HFFc6 (cell line): Measurements from ENCODE around the gene KLHL30. TPM values are rescaled to one million over a fixed set of nuclear protein-coding genes. Genes with fewer than 3 reads are reported as not detected.

Source experiments
- DNase-seq: peaks from one replicate; pipeline ENCODE4 v3.0.0-alpha.2; 2018
- H3K27ac Mint-ChIP-seq: 2 replicates; pipeline ENCODE4 v1.8.0; 2020; ENCODE audit warnings: mild to moderate bottlenecking, mixed read lengths
- H3K27me3 Mint-ChIP-seq: 2 replicates; pipeline ENCODE4 v1.8.0; 2021; ENCODE audit warnings: mild to moderate bottlenecking, moderate library complexity, mixed read lengths; ENCODE audit not compliant: insufficient read depth
- H3K36me3 Mint-ChIP-seq: 2 replicates; pipeline ENCODE4 v1.8.0; 2021; ENCODE audit warnings: low read depth, mixed read lengths
- H3K4me1 Mint-ChIP-seq: 2 replicates; pipeline ENCODE4 v1.8.0; 2020; ENCODE audit warnings: low read depth, mixed read lengths
- H3K4me3 Mint-ChIP-seq: 2 replicates; pipeline ENCODE4 v1.8.0; 2020; ENCODE audit warnings: mild to moderate bottlenecking, moderate library complexity, mixed read lengths
- H3K9me3 Mint-ChIP-seq: 2 replicates; pipeline ENCODE4 v1.8.0; 2020; ENCODE audit warnings: mild to moderate bottlenecking, mixed read lengths
- total RNA-seq, 6 experiments: library from RNA; stranded (reverse); fragmentation: NEBNext Ultra II Directional; extraction: Animal tissue kit (Norgen Biotek cat#: 25700); gene quantifications; 2 replicates in 1 of 6; 3 replicates in 5 of 6; pipeline ENCODE4 v1.2.3, GENCODE V29; 2021
- TF ChIP-seq, protein P1 (sequence below): fragments of 200-600 bp; sonication (generic); IDR thresholded peaks from 2 replicates; pipeline ENCODE4 v1.5.0; 2021; ENCODE audit warnings: antibody characterized with exemption, mild to moderate bottlenecking

The KLHL30 gene
- total RNA-seq, 6 experiments from 2014 or later = 0.05 to 0.14 (median 0.12) TPM; not detected in 2

DNA sequence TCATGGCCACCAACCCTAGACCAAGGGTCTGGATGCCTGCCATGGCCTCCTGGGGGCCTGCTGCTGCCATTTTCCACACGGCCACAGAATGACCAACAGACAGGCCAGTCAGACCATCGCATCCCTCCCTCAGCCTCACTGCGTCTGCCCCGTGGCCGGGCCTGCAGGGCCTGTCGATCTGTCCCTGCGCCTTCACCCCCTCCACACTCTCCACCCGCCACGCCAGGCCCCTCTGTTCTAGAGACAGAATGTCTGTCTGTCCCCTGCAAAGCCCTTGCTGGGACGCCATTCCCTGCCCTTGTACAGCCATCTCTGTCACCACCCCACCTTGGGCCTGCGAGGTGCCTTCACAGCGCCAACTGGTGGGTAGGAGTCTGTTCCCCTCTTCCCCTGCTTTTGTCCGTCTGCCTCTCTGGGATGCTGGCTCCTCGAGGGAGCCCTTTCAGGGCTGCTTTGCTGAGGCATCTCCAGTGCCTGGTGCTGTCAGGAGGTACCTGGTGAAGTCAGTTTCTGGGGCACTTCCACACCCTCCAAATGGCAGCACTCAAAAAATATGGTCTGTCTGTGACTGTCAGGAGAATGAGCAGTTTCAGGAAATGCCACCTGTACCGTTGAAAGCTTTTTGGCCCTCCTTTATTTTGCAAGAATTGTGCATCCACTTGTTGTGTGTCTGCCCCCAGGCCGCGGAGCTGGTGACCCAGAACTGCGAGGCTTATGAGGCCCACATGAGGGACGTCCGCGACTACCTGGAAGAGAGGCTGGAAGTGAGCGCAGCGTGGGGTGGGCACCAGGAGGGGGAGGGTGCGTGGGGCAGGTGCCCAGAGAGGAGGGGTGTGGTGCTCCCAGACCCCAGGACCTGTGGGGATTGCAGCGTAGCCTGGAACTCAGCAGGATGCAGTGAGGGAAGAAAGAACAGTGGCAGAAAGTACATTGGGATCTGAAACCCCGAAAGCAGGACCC, 45.0 kb upstream of the KLHL30 start:
- Mint-ChIP-seq H3K9me3 (no peaks in the 10 kb centered on the region), H3K27ac (no peak overlapping the region), H3K4me1 (no peaks in the 10 kb centered on the region), H3K36me3 (no peaks in the 10 kb centered on the region), H3K27me3 (no peaks in the 10 kb centered on the region), H3K4me3 (no peak overlapping the region)
- TF ChIP-seq, protein P1, sequence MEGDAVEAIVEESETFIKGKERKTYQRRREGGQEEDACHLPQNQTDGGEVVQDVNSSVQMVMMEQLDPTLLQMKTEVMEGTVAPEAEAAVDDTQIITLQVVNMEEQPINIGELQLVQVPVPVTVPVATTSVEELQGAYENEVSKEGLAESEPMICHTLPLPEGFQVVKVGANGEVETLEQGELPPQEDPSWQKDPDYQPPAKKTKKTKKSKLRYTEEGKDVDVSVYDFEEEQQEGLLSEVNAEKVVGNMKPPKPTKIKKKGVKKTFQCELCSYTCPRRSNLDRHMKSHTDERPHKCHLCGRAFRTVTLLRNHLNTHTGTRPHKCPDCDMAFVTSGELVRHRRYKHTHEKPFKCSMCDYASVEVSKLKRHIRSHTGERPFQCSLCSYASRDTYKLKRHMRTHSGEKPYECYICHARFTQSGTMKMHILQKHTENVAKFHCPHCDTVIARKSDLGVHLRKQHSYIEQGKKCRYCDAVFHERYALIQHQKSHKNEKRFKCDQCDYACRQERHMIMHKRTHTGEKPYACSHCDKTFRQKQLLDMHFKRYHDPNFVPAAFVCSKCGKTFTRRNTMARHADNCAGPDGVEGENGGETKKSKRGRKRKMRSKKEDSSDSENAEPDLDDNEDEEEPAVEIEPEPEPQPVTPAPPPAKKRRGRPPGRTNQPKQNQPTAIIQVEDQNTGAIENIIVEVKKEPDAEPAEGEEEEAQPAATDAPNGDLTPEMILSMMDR = no peak
- DNase-seq = no peak

GRCh38 chr2:238094438-238095022, 43.9 kb upstream of the KLHL30 start:
- no peak overlapping the region for H3K27ac Mint-ChIP-seq
- no peaks in the 10 kb centered on the region for H3K27me3 Mint-ChIP-seq
- TF ChIP-seq, protein P1 = no peak
- H3K9me3 Mint-ChIP-seq = no peaks in the 10 kb centered on the region
- no peak overlapping the region for H3K4me3 Mint-ChIP-seq
- H3K4me1 Mint-ChIP-seq = no peaks in the 10 kb centered on the region
- DNase-seq = no peak
- no peaks in the 10 kb centered on the region for H3K36me3 Mint-ChIP-seq

- H3K27ac Mint-ChIP-seq = no peak overlapping the region
Measured at GRCh38 chr2:238095143-238095542, 43.3 kb upstream of the KLHL30 start.

GRCh38 chr2:238096311-238097011, 42.0 kb upstream of the KLHL30 start:
- no peak overlapping the region for H3K27ac Mint-ChIP-seq
- no peaks in the 10 kb centered on the region for H3K9me3 Mint-ChIP-seq
- no peaks in the 10 kb centered on the region for H3K36me3 Mint-ChIP-seq
- no peaks in the 10 kb centered on the region for H3K4me1 Mint-ChIP-seq
- TF ChIP-seq, protein P1 = no peak
- DNase-seq = no peak
- H3K27me3 Mint-ChIP-seq = no peaks in the 10 kb centered on the region
- no peak overlapping the region for H3K4me3 Mint-ChIP-seq

More at GRCh38 chr2:238095143-238095542, 43.3 kb upstream of the KLHL30 start:
- H3K9me3 Mint-ChIP-seq = no peaks in the 10 kb centered on the region
- TF ChIP-seq, protein P1 = no peak
- no peak for DNase-seq
- no peak overlapping the region for H3K4me3 Mint-ChIP-seq
- H3K36me3 Mint-ChIP-seq = no peaks in the 10 kb centered on the region
- H3K4me1 Mint-ChIP-seq = no peaks in the 10 kb centered on the region
- H3K27me3 Mint-ChIP-seq = no peaks in the 10 kb centered on the region

DNA sequence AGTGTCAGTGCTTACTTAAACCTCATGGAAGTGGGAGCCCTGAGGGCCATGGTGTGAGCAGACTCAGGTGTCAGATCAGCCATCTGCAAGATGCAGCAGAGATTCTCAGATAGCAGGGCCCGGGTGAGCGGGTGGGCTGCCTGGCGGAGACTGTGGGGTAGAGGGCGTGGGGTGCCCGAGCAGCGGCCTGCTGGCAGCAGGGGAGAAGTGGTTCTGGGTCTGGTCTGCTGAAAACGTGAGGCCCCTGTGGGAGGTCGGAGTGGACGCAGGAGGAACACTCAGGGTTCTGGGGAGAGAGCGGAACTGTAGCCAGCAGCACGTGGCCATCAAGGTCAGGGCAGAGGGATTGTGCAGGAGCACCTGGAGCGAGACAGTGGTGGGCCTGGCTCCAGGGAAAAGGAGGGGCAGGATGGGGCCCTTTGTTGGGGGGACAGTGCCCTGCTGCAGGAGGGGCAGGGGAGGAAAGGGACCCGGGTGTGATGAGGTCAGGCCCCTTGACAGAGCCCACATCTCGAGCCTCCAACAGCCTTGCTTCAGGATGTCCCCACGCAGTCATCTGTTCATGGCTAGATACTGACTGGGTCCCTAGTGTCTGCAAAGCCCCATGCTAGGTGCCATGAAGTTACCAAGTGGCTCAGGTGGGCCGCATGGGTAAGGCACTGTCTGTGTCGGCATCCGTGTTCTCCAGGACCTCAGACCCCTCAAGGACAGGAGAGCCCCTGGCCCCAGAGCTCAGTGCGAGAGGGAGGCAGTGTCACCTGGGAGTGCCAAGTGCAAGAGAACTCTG, 41.1 kb upstream of the KLHL30 start:
- Mint-ChIP-seq H3K4me1 (no peaks in the 10 kb centered on the region), H3K9me3 (no peaks in the 10 kb centered on the region), H3K27me3 (no peaks in the 10 kb centered on the region; the same call in 1 of the 2 replicates), H3K4me3 (no peak overlapping the region), H3K36me3 (no peaks in the 10 kb centered on the region), H3K27ac (no peak overlapping the region)
- TF ChIP-seq, protein P1 = no peak
- DNase-seq = no peak
